ENCODE results near the gene MYO1D.

Gene MYO1D

DNA sequence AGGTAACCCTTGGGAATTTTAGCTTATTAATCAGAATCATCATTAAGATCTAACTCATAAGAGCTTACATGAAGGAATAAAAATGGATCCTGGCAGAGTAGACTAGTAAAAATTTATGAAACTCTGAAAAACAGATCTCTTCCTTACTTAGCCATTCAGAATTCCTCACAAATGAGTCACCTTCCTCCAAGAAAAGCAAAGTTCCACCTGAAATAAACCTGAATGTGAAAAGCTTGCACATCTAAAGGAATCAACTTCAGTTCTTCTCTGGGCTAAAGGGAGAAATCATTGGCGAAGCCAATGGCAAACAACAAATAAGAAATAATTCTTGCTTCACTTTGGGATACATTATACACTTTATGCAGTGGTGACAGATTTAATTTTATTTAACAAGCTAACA is 22.7 kb downstream of the MYO1D start:
- no peak for DNase-seq

DNA sequence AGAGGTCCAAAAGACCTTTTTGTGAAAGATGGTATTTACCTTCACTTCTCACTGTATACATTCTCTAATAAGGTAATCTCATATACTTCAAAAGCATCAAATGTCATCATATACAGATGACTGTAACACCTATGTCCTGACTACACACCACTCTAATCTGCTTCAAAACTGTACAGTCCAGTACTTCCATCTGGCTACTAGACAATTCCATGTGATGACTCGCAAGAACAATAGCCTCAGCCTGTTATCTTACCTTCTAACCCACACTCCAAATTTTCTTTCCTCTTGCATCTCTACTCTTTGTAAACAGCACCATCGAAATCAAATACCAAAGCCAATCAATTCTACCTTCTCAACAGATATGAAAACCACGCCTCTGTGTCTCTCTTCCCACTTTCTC is 24.1 kb downstream of the MYO1D start:
- no peak for DNase-seq

DNA sequence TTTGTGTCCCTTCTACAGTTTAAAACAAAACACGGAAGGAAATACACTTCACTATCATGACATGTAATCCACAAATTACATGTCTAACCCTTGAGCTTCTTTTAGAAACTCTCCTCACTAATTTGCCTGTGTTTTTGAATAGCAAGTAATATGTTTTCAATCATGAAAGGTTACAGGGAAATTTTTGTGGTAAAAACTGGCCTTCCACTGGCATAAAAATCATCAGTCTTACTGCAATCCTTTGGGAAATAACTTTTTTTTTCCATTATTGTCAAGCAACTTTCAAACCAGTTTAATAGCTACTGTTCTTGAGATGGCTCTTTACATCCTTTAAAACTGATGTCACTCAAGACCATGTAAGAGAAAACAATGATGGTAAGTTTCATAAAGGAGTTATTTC is 27.0 kb downstream of the MYO1D start:
- DNase-seq, result no peak

DNA sequence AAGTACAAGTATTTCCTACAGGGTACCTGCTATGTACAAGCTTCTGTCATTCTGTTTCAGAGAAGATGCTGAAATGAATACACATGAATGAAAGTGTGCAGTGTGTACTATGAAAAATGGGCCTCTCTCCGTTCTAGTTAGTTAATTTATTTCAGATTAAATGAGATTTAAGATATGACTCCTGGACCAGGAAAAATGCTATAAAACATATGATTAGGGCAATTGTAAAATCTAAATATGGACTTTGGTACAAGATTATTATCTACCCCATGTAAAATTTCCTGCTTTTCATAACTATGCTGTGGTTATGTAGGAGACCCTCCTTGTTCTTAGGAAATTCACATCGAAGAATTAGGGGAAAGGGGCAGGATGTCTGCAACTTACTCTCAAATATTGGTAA is 28.9 kb downstream of the MYO1D start:
- DNase-seq, result no peak

DNA sequence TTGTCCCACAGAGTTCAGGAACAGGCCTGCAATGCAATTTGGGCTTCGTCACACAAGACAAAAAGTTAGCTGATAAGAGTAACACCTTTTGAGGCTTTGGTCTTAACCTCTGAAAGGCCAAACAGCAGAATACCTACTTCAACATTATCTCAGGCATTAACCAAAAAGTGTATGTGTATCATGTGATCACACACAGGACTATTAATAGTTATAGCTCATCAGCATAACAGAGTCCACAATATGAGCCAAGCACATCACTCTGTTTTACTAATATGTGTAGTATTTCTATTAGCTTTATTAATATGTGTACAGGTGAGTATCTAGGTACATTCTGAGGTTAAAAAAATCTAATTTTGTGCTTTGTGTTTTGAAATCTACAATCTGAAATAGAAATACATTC is 30.8 kb downstream of the MYO1D start:
- no peak for DNase-seq

DNA sequence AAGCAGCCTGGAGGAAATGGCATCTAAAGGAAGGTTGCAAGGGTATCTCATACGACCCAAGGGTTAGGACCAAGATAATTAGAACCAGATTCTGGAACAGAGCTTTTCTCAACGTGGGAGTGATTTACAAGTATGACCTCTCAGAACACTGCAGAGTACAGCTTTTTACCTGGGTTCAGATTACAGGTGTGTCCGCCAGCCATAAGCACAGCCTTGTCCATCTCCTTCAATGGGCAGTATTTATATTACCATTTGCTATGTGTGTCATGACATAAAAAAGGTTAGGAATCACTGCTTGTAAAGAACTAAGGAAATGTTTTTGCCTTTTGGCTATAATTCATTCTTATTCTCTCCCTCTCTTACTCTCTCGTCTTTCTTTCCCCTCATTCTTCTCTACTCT is 36.7 kb downstream of the MYO1D start:
- DNase-seq, result no peak

DNA sequence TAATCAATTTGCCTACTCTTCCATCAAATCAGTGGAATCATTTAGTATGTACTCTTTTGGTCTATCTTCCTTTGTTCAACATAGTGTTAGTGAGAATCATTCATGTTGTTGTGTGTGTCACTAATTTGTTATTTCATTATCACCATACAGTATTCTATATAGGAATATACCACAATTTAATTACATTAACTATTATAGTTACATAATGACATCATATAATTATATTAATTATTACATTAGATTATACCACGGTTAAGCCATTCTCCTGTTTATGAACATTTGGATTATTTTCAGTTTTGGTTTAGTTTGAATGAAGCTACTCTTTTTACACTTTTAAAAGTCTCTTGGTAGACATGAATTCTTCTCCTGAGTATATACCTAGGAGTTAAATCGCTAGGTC is 40.4 kb downstream of the MYO1D start:
- no peak for DNase-seq

DNA sequence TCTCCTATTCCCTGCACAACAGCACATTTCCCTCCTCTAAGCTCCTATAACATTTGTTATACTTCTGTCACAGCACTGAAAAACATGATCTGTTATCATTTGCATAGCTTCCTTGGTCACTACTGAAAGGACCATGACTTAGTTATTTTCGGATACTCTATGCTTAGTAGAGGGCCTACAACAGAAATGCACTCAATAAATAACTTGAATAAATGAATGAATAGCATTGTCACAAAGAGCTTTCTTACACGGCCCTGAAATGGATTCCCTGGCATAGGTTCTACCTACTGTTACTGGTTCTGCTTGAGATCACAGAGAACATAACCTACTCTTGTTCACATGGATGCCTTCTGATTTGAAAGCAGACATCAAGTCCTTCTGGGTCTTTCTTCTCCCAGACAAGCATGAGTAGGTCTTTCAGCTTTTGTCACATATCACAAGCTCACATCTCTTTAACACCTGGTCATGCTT is 41.6 kb downstream of the MYO1D start:
- DNase-seq, result no peak

DNA sequence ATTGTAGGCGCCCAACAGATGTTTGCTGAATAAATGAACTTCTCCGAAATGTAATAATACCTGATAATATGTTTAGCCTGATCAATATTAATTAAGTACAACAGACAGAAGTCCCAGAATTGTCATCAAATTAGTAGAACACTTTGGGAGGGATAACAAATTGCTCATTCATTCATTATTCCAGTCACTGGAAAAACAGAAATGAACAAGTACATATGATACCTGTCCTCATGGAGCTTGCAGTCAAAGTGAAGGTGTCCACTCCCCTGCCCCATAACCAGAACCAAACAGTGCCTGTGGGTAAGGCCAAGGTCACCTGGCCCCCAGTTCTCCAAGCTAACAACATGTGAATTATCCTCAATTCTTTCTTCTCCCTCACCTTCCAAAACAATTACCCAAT is 42.8 kb downstream of the MYO1D start:
- no peak for DNase-seq

DNA sequence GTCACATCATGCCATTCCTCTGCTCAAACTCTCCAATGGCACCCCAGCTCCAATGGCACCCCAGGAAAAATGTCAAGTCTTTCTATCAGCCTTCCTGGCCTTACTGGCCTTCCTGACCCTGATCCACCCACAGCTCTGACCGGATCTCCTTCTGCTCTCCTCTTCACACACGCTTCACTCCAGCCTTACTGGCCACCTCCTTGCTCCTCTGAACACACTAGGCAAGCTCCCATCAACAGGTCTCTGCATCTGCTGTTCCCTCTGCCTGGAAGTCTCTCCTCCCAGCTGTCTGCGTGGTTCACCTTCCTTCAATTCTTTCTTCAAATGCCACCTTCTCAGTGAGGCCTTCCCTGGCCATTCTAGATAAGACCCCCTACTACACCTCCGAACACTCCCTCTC is 43.4 kb downstream of the MYO1D start:
- DNase-seq, result no peak

DNA sequence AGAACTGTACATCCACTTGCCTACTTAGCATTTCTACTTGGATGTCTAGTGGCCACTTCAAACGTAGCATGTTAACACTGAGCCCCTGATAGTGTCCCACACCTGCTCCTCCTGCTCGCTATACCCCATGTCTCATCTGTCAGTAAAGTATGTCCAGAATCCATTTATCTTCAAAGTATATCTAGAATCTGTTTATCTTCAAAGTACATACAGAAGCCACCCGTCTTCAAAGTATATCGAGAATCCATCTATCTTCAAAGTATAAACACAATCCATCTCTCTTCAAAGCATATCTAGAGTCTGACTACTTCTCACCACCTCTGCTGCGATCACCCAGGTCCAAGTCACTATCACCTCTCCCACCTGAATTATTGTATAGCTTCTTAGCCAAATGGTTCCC is 43.8 kb downstream of the MYO1D start:
- DNase-seq, result no peak

DNA sequence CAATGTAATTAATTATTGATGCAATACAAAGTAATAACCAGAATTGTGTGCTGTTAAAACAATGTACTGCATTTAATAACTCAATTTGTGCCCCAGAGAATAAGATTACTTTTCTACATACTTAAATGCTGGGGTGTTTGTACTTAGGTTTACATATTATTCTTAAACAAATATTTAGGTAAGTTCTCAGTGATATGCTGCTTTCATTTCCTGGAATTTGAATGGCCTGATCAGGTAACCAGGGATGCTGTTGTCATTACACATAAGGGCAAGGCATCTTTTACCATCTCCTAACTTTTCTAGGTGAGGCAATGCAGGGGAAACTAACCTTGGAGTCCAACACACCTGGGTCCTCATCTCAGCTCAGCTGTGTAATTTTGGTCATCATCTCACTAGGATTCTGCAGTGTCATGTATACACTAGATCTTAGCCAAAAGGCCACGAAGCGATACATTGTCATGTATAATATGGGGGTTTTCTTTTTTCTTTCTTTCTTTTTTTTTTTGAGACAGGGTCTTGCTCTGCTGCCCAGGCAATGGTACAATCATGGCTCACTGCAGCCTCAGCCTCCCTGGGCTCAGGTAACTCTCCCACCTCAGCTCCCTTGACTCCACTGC is 45.2 kb downstream of the MYO1D start:
- no peak for DNase-seq

DNA sequence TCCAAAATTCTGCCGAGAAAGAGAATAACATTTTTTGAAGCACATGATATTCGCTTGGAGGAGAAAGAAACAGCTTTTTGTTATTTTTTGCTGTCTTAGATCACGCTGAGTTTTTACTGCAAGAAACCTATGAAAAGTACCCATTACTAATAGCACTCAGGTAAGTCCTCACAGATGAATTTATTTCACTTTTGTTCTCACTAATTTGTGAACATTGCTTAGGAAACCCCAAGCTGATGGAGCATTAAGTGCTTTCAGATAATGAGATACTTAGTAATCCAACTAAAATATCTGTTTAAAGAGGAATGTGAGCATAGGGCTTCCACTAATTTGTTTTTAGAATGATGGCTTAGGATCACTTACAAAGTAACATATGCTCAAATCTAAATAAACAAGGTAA is 45.7 kb downstream of the MYO1D start:
- no peak for DNase-seq

DNA sequence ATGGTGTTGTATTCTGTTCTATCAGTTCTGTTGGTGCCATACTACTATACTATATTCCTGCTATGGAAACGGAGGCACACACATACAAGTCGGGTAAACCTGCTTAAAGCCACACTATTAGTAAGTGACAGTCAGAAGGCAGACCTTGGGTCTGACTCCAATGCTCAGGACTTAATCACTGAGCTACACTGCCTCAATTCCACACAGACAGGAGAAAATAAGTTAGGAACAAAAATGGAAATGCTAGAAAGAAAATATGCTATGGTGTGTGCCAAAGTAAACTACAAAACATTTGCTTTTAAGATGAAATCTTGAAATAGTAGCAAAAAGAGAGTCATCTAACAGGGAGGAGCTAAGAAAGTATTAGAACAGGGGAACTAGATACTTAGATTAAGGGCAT is 48.1 kb downstream of the MYO1D start:
- DNase-seq, result no peak

DNA sequence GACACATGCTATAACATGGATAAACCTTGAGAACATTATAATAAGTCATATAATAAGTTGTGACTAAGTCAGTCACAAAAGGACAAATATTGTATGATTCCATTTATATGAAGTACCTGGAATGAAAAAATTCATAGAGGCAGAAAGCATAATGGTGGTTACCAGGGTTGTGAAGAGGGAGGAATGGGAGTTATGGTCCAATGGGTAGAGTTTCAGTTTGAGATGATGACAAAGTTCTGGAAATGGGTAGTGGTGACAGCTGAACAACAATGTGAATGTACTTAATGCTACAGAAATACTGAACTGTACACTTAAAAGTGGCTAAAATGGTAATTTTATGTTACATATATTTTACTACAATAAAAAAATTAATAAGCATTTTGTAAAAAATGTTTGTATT is 49.7 kb downstream of the MYO1D start:
- DNase-seq, result no peak

DNA sequence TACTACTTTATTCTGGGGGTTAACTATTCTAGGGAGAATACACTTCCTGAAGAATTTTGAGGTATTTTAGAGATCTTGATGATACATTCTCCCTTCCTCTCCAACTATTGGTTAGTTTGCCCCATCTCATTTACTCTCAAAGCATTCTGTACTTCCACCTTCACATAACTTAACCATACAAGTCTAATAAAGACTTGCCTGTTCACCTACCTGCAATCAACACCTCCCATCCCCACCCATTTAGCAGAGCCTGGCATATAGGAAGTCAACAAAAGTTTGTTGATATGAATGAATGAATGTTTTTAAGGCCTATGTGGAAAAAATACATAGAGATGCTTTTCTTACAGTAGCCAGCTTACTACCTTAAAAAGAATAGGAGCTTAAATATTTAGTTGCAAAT is 50.8 kb downstream of the MYO1D start:
- DNase-seq, result no peak

DNA sequence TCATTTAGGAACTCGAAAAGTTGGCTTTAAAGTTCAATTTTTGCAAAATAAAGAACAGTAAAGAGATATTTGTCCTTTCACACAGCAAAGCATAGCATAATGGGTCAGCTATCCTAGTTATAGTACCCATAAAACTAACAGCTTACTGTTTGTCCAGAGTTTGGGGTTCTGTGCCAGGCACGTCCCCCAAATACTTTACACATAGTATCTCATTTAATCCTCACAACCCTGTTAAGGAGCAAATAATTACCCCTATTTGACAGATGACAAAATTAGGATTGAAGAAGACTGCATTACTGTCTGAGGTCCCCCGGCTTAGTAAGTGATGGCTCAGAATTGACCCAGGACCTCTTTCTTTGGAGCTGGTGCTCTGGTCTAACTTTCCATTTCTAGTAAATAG is 52.6 kb downstream of the MYO1D start:
- DNase-seq, result no peak

DNA sequence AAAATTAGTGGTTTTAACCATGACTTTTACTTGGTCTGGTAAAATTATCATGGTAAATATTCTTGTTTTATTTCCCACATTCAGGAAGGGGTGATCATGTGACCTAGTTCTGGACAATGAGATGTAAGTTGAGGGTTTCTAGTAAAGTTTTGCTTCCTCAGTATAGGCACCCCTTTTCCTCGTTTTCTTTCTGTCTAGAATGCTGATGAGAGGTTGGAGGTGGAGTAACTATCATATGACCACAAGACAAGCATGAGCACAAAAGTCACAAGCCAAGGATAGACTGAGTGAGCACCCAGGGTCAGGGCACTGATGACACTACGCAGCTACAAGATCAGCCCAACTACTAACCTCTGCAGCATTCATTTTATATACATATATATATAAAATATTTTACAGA is 53.9 kb downstream of the MYO1D start:
- DNase-seq, result no peak

DNA sequence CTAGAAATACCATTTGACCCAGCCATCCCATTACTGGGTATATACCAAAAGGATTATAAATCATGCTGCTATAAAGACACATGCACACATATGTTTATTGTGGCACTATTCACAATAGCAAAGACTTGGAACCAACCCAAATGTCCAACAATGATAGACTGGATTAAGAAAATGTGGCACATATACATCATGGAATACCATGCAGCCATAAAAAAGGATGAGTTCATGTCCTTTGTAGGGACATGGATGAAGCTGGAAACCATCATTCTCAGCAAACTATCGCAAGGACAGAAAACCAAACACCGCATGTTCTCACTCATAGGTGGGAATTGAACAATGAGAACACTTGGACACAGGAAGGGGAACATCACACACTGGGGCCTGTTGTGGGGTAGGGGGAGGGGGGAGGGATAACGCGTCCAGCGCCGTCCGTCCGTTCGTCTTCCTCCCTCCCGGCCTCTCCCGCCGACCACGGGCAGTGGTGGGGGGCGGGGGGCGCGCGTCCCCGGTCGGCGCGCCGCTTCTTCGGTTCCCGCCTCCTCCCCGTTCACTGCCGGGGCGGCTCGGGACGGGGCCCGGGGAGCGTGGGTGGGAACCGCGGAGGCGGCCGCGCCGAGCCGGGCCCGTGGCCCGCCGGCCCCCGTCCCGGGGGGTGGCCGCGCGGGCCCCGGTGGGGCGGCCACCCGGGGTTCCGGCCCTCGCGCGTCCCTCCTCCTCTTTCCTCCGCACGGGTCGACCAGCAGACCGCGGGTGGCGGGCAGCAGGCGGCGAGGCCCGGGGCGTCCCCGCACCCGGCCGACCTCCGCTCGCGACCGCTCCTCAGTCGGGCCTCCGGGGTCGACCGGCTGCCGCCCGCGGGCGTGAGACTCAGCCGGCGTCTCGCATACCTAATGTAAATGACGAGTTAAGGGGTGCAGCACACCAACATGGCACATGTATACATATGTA is 54.7 kb downstream of the MYO1D start:
- peak; percentile 9 for DNase-seq

DNA sequence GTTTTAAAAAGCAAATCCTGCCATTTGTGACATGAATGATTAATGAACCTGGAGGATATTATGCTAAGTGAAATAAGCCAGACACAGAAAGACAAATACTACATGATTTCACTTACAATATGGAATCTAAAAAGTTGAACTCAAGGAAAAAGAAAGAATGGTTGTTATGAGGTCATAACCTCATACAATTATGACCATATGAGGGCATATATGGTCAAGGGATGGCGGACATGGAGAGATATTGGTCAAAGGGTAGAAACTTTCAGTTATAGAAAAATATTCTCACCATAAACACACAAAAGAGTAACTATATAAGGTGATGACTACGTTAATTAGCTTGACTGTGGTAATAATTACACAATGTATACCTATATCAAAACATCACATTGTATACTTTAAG is 56.5 kb downstream of the MYO1D start:
- DNase-seq, result no peak

DNA sequence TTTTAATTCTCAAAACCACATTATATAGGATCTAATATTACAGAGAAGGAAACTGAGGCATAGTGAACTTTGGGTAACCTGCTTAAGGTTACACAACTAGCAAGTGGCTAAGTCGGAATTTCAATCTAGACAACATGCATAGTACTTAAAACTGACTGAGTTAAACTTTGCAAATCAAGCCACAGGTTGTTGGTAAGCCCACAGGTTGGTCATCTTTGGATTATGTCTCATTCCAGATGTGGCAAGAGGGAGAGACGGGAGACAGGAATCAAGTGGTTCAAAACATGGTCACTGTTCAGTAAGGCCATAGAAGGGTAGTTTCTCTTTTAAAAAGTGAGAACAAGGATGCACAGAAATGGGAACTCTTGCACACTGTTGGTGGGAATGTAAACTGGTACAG is 57.1 kb downstream of the MYO1D start:
- no peak for DNase-seq

DNA sequence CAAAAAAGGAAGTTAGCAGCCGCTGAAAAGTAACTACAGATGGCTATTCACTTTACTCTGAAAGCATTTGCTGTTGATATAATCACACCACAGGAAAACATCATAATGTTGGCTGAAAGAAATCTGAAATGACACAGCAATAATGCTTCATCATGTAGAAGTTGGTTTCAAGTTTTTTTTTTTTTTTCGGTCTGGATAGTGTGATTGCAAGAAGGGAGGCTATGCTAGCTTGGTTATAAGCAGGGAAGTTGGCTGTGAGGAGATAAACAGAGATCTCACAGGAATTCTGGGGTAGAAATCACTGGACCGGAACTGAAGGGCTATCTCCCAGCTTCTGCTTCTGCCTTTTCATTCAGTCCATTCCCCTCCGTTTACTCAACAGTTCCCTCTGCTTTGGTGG is 57.9 kb downstream of the MYO1D start:
- DNase-seq, result no peak

DNA sequence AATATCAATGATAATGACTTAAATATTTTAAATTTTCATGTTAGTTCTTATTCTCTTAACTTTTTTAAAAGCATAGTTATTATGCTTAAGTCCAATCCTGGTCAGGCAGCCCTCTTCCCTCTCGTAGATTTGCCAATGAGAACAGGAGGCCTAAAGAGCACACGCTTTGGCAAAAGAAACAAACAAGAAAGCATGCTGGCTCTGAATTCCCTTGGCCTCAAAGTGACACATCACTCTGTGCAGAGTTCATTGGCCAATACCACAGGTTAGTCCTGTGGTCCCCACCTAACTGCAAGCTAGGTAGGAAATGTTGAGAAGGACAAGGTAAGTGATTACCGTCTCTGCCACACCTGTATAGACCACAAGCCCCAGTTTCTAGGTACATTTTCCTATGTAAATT is 61.5 kb downstream of the MYO1D start:
- DNase-seq, result no peak

DNA sequence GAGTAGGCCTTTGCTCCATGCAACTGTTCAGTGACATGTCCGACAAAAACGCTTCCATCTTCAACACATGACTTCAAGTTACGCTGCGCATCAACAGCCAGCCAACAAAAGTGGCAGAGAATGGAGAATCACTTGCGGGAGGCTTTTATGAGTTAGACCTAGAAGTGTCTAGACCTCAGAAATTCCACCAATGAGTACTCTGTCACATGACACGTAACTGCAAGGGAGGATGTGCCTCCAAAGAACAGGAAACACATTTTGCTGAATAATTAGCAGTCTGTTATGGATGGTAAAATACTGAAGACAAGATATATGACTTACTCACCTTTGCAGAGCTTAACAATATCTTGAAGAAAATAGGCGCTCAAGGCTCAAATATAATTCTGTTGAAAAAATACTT is 62.1 kb downstream of the MYO1D start:
- no peak for DNase-seq

DNA sequence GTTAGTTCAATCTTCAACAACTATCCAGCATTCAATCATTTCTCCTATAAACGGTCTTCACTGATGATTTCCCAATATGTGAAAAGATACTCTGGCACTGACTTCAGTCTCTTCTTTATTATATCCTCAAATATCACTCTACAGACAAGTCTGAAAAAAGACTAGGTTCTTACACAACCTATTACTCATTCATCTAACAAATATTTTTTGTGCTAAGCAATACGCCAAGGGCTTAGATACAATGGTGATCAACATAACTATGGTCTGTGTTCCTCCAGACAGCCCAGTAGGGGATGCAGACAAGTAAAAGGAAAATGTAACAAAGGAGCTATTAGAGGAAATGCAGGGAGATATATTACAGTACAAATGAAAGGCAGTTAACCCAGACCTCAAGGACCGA is 63.9 kb downstream of the MYO1D start:
- DNase-seq, result no peak
